Uterus (tissue), 4 donors: ENCODE data around the gene CCNC. TPM values are rescaled to one million over a fixed set of nuclear protein-coding genes. Genes with fewer than 3 reads are reported as not detected.

Experiments
- DNase-seq, 2 donors: peaks; one replicate each; pipeline ENCODE4 v3.0.0-alpha.2; 2019 to 2020
- H3K27ac ChIP-seq, 2 donors: fragments of 200-600 bp; sonication (generic); 1 replicate in 1 of 2; 2 replicates in 1 of 2; pipeline ENCODE4 v1.5.1; 2016 to 2018
- H3K27me3 ChIP-seq, 2 donors: fragments of 200-600 bp; sonication (generic); one replicate each; pipeline ENCODE4 v1.5.1; 2018 to 2019; ENCODE audit warnings: control low read depth in 1 of 2
- H3K36me3 ChIP-seq, 2 donors: fragments of 200-600 bp; sonication (generic); one replicate each; pipeline ENCODE4 v1.5.1; 2019; ENCODE audit warnings: control low read depth in 1 of 2
- H3K4me1 ChIP-seq, 2 donors: fragments of 200-600 bp; sonication (generic); one replicate each; pipeline ENCODE4 v1.5.1; 2018 to 2019; ENCODE audit warnings: control low read depth in 1 of 2
- H3K4me3 ChIP-seq, 2 donors: fragments of 200-600 bp; sonication (generic); 1 replicate in 1 of 2; 2 replicates in 1 of 2; pipeline ENCODE4 v1.5.1; 2018 to 2019; ENCODE audit warnings: mild to moderate bottlenecking in 1 of 2
- H3K9me3 ChIP-seq, 2 donors: fragments of 200-600 bp; sonication (generic); one replicate each; pipeline ENCODE4 v1.5.1; 2019; ENCODE audit warnings: control low read depth in 1 of 2
- POLR2A ChIP-seq, 2 donors: fragments of 450-650 bp; IDR thresholded peaks; one replicate each; pipeline ENCODE4 v1.6.1; 2016; ENCODE audit warnings: antibody characterized with exemption in 2 of 2, mild to moderate bottlenecking in 1 of 2, moderate library complexity in 1 of 2
- intact Hi-C: fragments of 100-400 bp; cut with DNase I; formaldehyde crosslinking; loops from one replicate; pipeline ENCODE4 v1.15.1; 2023; ENCODE audit warnings: low total_unique reads
- total RNA-seq, 4 donors: library from RNA; depleted of rRNA in 3 of 4; stranded (reverse); fragments of >200 nt in 3 of 4; gene quantifications; one replicate each; pipeline versions ENCODE4 v1.1.0 to v1.2.4, GENCODE V29; 2014 to 2023
- TF ChIP-seq, protein P1 (sequence below), 4 experiments: fragments of 200-600 bp in 2 of 4; fragments of 450-650 bp in 2 of 4; sonication (generic) in 2 of 4; IDR thresholded peaks; one replicate each; pipeline ENCODE4 v1.5.1; 2016 to 2019; ENCODE audit warnings: antibody characterized with exemption in 4 of 4, mild to moderate bottlenecking in 2 of 4, moderate library complexity in 1 of 4
- donor health status: DM: yes; HTN: yes; CAD: no.

Gene CCNC
- total RNA-seq, 4 donors from 2014 or later = 48.4 to 97.0 (median 54.8) TPM

DNA sequence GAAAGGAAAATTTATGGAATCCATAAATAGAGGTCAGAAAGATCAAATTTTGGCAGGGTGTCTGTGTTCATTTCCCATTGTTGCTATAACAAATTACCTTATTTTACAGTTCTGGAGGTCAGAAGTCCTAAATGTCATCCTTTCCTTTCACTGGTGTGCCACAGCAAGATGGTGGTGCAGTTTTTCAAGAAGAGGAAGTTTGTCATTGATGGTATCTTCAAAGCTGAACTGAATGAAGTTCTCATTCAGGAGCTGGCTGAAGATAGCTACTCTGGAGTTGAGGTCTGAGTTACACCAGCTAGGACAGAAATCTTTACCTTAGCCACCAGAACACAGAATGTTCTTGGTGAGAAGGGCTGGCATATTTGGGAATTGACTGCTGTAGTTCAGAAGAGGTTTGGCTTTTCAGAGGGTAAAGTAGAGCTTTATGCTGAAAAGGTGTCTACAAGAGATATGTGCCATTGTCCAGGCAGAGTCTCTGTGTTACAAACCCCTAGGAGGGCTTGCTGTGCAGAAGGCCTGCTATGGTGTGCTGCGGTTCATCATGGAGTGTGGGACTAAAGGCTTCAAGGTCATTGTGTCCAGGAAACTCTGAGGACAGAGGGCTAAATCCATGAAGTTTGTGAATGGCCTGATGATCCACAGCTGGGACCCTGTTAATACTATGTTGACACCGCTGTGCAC lies 7.2 kb upstream of the CCNC start:
- Histone ChIP-seq H3K9me3 (no peaks in the 10 kb centered on the region), H3K27ac (no peak overlapping the region), H3K4me3 (no peak overlapping the region), H3K4me1 (no peaks in the 10 kb centered on the region), H3K27me3 (no peaks in the 10 kb centered on the region), H3K36me3 (no peaks in the 10 kb centered on the region)
- intact Hi-C loops = no loop called here
- DNase-seq = no peak
- TF ChIP-seq POLR2A (IDR thresholded peaks at IDR 0.05) = no peak
- TF ChIP-seq, protein P1, sequence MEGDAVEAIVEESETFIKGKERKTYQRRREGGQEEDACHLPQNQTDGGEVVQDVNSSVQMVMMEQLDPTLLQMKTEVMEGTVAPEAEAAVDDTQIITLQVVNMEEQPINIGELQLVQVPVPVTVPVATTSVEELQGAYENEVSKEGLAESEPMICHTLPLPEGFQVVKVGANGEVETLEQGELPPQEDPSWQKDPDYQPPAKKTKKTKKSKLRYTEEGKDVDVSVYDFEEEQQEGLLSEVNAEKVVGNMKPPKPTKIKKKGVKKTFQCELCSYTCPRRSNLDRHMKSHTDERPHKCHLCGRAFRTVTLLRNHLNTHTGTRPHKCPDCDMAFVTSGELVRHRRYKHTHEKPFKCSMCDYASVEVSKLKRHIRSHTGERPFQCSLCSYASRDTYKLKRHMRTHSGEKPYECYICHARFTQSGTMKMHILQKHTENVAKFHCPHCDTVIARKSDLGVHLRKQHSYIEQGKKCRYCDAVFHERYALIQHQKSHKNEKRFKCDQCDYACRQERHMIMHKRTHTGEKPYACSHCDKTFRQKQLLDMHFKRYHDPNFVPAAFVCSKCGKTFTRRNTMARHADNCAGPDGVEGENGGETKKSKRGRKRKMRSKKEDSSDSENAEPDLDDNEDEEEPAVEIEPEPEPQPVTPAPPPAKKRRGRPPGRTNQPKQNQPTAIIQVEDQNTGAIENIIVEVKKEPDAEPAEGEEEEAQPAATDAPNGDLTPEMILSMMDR (IDR thresholded peaks at IDR 0.05) = no peak

DNA sequence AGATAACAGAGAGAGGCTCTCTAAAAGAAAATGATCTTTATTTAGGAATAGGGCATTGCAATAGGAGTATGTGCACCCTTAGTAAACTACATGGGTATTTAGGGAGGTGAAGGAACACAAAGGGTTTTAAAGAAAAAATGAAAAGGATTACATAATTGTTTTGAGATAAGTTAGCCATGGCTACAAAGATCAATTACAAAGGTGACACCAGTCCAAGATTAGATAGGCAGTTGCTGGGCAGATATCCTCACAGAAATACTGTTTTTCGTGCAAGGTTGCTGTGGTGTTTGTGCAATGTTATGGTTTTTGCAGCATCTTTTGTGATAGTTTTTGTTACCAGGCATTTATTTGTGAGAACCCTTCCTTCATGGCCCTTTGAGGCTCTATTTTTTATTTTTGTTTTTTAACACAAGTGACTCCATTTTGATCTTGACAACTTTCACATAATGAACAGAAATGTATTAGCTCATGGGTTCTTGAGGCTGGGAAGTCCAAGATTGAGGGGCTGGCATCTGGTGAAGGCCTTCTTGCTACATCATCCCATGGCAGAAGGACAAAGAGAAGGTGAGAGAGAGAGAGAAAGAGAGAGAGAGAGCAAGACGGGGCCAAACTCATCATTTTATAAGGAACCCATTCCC lies 5.6 kb upstream of the CCNC start:
- intact Hi-C loops = no loop called here
- Histone ChIP-seq H3K27ac (no peak overlapping the region), H3K9me3 (no peaks in the 10 kb centered on the region), H3K4me1 (no peaks in the 10 kb centered on the region), H3K27me3 (no peaks in the 10 kb centered on the region), H3K36me3 (no peaks in the 10 kb centered on the region), H3K4me3 (no peak overlapping the region)
- no peak for DNase-seq
- TF ChIP-seq, protein P1 (IDR thresholded peaks at IDR 0.05) = no peak
- TF ChIP-seq POLR2A (IDR thresholded peaks at IDR 0.05) = no peak

DNA sequence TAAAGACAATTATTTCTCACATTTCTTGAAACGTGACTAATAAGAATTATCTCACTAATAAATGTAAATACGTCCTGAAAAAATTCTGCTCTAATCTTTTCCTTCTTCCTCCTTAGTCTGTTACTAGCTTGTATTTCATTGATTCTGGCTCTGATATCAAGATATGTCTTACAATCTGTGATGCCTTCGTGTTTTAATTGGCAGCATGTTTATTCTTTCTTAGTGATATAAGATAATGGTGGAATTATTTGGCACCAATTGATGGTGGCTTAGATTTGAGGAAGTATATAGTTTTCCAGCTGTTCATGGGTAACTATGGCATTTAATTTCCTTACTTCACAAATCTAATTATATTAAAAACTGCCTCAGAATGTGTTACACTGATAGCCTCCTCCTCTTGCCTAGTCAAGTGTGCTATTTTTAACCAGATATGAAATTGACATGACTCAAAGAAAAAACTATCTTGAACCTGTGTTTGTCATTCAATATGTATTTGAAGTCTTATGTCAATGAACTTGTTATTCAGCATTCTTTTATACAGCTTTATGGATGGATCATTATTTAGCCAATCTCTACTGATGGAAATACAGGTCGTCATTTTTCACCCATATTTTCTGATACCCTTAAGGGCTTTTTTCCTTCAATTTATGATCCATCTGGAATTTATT lies 5.3 kb downstream of the CCNC start:
- Histone ChIP-seq H3K27ac (no peak overlapping the region), H3K36me3 (no peaks in the 10 kb centered on the region), H3K27me3 (no peaks in the 10 kb centered on the region), H3K9me3 (no peaks in the 10 kb centered on the region), H3K4me1 (no peaks in the 10 kb centered on the region), H3K4me3 (no peak overlapping the region)
- intact Hi-C loops = no loop called here
- no peak for DNase-seq
- no peak for TF ChIP-seq POLR2A (IDR thresholded peaks at IDR 0.05)
- TF ChIP-seq, protein P1 (IDR thresholded peaks at IDR 0.05) = no peak

DNA sequence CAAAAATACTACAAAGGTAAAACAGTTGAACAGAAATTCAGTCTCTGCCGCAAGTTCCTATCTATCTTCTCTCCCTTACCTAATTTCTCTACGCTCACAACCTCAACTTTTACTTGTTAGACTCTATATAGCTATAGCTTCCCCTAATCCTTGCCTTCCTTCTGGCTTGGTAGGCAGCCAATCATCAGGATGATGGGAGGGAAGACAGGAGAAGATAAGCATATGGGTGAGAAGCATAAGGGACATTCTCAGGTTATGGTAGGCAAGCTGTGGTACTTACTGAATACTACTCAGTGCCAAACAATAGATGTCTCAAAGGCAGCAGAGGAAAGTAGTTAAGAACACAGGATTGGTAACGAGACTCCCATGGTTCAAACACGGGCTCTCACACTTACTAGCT lies 7.8 kb downstream of the CCNC start:
- intact Hi-C loops = no loop called here
- H3K4me3 ChIP-seq = no peak overlapping the region
- no peaks in the 10 kb centered on the region for H3K36me3 ChIP-seq
- no peak for DNase-seq
- no peaks in the 10 kb centered on the region for H3K4me1 ChIP-seq
- no peaks in the 10 kb centered on the region for H3K9me3 ChIP-seq
- no peak for TF ChIP-seq POLR2A (IDR thresholded peaks at IDR 0.05)
- TF ChIP-seq, protein P1 (IDR thresholded peaks at IDR 0.05) = no peak
- no peak overlapping the region for H3K27ac ChIP-seq
- no peaks in the 10 kb centered on the region for H3K27me3 ChIP-seq

DNA sequence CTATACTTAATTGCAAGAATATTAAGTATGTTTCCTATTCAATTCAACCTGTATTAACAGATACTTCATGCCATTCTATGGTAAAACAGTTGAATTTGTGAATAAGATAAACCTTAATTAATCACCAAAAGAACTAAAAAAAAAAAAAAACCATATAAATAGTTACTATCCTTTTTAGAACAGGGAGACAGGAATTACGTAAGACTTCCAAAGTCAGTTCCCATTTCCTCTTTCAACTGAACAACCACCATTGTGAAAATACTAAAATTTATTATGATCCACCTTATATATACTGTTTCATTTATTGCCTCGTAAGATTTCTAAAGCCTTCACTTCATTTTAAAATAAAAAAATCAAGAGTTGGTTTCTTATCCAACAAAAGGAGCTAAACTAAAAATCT lies 9.4 kb downstream of the CCNC start:
- no peak for TF ChIP-seq POLR2A (IDR thresholded peaks at IDR 0.05)
- TF ChIP-seq, protein P1 (IDR thresholded peaks at IDR 0.05) = no peak
- no peaks in the 10 kb centered on the region for H3K36me3 ChIP-seq
- no peaks in the 10 kb centered on the region for H3K27me3 ChIP-seq
- H3K9me3 ChIP-seq = peaks cover 0 to 6% of the 10 kb centered on the region in 2 donors
- no peaks in the 10 kb centered on the region for H3K4me1 ChIP-seq
- no peak overlapping the region for H3K4me3 ChIP-seq
- H3K27ac ChIP-seq = no peak overlapping the region
- no peak for DNase-seq
- intact Hi-C loops = no loop called here
